Bladder microvascular endothelial cell (primary cell): Measurements from ENCODE around the gene GPR52. TPM values are rescaled to one million over a fixed set of nuclear protein-coding genes. Genes with fewer than 3 reads are reported as not detected.

Source experiments
- total RNA-seq: library from RNA; depleted of rRNA; stranded (reverse); fragments of >200 nt; gene quantifications from 2 replicates; pipeline ENCODE4 v1.2.3, GENCODE V29; 2014

The GPR52 gene
- 0.16 and 1.9 TPM in 2 replicates for total RNA-seq

GRCh38 chr1:174447866-174448530 is at the start of gene GPR52:
GPR52 (plus strand) TSS chr1:174447964; CDS start chr1:174448112, 148 bp downstream.

